ENCODE data around the gene TRIL.

TRIL gene, protein sequence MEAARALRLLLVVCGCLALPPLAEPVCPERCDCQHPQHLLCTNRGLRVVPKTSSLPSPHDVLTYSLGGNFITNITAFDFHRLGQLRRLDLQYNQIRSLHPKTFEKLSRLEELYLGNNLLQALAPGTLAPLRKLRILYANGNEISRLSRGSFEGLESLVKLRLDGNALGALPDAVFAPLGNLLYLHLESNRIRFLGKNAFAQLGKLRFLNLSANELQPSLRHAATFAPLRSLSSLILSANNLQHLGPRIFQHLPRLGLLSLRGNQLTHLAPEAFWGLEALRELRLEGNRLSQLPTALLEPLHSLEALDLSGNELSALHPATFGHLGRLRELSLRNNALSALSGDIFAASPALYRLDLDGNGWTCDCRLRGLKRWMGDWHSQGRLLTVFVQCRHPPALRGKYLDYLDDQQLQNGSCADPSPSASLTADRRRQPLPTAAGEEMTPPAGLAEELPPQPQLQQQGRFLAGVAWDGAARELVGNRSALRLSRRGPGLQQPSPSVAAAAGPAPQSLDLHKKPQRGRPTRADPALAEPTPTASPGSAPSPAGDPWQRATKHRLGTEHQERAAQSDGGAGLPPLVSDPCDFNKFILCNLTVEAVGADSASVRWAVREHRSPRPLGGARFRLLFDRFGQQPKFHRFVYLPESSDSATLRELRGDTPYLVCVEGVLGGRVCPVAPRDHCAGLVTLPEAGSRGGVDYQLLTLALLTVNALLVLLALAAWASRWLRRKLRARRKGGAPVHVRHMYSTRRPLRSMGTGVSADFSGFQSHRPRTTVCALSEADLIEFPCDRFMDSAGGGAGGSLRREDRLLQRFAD

DNA sequence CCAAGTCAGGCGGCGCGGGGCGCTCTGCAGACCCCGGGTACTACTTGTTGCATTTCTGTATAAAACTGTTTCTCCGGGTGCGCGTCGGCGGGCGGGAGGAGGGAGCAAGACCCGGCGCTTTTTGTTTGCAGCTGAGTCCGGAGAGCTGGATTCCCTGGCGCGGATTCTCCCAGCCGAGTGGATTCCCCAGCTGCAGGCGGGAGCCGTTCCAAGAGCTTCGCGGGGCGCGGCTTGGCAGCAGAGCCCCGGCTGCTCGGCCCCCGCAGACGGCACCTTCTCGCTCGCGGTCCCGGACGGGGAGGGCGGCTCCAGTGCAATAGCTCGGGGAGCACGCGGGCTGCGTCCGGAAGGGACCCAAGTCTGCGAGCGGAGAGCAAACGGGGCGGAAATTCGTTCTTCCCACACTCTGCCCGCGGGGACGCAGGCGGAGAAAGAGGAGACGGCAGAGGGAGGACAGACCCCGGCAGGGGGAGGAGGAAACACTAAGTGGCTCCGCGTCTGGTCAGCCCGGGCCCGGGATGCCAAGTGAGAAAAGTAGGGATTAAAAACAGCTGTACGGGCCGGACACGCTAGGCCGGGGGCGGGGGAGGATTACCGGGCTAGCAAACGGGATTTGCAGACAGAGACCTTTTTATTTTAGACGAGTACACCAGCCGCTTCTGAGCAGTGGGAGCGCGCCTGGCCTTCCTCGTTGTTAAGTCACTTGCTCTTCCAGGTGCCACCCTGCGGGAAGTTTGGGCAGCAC, at the start of gene TRIL:
TRIL (minus strand) TSS at position 96 of the 745 bp plus-strand sequence. CDS start 284 bp downstream, outside the sequence.
- peak; percentile 3 for DNase-seq

DNA sequence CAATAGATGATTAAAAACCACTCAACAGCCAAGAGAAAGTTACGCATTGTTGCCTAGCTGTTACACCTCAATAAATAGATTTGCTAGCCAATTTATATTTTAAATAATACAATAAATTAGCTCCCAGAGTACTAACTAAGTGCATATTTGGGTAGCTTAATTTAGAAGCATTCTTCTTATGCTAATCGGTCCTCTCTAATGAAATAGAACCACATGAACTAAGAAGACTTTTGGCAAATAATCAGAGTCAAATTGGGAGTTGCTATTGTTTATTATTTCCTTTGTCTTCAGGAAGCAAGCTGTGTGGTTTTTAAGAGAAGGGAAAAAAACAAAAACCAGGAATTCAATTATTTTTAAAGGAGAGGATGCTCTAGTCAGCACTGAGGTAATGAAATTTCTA, 49.0 kb upstream of the TRIL start:
- no peak for DNase-seq

DNA sequence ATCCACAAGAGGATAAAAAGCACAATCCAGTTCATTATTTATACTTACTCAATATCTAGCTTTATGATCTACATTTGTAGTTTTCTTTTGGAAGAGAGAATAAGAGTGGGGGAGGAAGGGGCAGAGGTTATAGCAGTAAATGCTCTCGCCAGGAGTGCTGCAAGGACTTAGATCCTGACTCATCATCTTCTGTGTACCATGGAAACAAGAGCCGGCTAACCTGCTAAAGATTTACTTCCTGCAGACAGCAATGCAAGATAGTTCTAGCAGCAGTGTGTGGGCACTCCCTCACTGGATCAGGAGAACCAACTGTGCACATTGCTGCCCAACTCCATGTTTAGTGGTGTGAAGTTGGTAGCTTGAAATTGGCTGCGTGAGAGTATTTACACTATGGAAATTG, 47.7 kb upstream of the TRIL start:
- no peak for DNase-seq

DNA sequence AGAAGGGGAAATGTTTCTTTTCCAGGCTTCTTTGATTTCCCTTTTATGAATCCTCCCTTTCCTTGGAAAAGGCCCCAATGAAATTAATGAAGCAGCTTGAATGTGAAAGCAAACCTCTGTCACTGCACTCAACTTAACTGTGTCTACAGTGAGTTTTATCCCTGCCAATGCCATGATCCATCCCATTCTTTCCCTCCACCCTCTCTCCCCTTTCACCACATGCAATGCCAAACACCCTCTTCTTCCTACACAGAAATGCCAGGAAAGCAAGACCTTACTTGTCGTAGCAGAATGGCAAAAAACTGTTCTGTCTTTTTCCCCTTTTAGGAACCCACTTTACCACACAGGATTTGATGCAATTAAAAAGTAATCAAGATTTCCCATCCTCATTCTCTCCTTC, 47.3 kb upstream of the TRIL start:
- DNase-seq, result no peak

DNA sequence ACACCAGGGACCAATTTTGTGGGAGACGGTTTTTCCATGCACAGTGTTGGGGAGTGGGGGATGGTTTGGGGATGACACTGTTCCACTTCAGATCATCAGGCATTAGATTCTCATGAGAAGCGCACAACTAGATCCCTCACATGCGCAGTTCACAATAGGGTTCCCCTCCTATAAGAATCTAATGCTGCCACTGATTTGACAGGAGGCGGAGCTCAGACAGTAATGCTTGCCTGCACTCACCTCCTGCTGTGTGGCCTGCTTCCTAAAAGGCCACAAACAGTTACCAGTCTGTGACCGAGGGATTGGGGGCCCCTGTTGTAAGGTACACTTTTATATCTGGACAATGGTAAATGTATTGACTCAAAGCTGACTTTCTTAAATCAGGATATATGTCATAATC, 45.6 kb upstream of the TRIL start:
- DNase-seq, result no peak

DNA sequence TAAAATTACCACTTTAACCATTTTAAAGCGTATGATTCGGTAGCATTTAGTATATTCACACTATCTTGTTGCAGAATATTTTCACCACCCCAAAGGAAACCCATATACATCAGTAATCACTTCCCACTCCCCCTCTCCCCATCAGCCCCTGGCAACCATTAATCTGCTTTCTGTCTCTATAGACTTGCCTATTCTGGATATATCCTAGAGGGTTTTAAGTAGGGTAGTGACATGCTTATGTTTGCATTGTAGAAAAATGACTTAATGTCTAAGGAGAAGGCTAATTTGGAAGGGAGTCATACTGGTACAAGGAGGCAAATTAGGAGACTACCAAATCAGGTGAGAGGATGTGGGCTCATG, 42.6 kb upstream of the TRIL start:
- DNase-seq, result no peak

DNA sequence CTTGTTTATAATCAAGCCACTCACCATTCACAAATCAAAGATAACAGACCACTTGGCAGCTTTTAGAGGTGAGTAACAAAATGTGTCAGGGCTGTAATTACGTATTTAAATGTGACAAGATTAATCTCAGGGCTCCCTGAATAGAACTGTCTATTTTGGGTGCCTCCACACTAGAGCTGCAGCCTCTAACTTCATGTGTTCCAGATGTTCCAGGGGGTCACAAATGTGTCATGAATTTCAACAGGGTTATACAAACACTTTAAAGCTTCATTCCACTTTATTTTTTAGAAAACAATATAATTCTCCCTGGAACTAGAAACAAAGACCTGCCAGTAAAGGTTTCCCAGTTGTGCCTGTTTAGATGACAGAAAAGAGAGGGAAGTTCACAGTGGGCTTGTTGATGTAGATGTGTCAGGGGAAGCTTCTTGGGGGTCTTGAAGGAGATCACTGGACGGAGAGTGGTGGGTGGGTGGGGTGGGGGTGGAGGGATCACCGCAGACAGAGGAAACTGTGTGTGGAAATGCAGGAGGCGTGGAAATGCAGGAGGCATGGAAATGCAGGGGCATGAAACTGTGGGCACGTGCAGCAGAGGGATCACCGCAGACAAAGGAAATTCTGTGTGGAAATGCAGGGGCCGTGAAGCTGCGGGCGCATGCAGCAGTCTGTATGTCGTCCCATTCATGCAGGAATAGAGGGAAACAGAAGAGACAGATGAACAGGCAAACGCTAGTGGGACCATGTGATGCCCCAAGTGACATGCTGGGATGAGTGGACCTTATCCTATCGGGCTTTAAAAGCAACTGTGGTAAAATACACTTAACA, 42.0 kb upstream of the TRIL start:
- no peak for DNase-seq

DNA sequence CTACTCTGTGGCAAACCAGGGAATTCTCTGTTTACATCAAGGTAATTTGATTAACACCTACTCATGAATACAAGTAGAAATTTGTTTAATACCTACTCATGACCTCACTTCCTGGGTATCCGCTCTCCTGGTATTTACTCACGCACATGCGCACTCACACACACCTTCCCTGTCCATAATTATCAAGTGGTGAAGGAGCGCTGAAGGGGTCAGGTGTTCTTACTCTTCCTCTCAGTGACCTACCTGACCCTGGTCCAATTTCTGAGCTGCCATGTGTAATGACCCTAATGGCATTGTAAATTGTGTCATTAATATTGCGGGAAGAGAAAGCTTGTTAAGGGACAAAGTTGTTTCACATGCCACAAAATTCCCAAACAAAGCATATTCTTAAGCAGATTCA, 41.3 kb upstream of the TRIL start:
- no peak for DNase-seq

DNA sequence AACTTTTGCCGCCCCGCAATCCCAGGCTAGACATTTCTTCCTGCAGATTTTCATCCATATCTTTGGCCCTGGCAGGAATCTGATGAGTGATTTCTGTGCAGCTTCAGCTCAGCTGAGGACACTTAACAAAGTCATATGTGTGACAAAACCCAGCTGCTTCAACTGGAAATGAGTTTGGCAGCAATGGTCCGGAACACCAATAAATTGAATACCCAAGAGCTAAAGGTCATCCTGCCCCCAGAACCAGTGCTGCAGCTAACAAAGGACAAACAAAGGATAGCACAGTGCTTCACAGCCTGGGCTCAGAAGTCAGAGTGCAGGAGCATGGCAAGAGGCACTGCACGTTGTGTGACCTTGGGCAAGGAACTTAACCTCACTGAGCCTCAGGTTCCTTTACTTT, 40.0 kb upstream of the TRIL start:
- DNase-seq, result no peak

DNA sequence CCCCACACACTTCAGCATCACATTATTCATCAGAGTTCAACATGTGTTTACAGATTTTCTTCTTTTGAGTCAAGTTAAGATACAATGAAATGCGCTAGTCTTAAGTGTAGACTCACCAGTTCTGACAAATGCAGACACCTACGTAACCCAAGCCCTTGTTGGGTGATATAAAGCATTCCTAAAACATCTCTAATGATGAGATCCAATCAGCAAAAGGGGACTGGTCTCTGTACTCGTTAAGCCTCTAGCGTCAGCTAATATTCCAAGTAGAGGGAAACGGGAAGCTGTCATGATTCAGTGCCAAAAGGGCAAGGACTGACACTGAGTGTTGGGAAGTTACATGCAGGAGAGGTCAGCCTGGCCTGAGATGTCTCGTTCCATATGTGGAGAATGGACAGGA, 38.7 kb upstream of the TRIL start:
- no peak for DNase-seq

DNA sequence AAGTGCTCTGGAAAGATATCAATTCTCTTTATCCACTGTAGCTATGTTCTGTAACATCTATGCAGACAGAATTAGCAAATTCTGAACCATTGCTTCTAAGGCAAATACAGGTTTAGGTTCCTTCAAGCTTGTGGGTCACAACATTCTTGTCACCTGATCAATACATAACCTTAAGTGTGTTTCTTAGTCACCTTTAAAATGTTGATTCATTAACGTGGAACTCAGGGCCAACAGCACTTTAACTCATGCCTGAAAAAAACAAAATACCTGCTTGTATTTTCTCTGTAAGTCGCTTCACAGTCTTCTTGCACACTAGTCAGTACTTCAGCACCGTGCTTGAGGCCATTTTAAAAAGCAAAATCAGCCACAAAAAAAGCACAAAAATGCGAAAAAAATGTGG, 35.2 kb upstream of the TRIL start:
- DNase-seq, result no peak

DNA sequence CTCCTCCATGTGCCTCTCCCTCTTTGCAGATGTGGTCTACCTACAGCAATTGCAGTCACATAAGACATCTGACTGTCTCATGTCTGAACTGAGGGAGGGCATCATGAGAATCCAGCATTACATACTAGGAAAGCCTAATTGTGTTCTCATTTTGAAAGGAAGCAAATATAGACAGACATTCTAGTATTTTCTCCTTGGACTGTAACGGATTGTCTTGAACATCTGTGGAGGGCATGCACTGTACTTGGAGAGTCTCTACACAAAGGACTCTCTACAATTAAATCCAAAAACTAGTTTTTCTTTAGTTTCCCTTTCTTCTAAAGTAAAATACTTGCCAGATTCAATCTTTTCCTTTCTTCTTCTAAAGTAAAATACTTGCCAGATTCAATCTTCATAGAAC, 34.7 kb upstream of the TRIL start:
- no peak for DNase-seq

DNA sequence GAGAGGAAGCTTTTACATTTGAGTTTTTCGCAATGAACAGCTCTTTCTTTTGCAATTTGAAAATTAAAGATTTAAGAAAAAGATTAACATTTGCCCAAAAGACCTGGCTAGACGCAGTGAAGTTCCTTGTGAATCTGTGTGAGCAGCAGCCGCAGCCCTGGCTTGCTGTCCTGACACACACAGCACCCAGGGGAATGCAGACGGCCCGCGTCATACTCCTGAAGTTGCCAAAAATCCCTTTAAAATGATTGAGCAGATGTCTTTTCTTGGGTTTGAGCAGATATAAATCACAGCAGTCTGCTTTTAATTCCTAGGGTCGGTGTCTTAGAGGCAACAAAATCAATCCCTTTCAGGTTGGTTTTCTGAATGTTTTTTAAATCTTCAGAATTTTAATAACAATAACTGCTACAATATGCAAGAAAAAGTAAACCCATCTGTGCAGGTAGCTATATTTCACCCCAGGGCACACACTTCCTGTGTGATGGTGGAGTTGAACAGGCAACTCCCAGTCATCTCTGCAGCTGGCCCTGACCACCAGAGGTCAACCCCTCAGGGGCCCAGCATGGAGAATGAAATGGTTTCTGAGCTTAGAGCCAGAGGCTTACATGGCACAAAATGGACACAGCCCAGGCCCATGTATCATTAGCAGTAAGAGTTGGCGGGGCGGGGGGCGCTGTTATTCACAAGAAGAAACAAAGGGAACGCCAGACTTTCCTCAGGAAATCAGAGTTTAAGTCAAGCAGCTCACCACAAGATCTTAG, 32.2 kb upstream of the TRIL start:
- no peak for DNase-seq

DNA sequence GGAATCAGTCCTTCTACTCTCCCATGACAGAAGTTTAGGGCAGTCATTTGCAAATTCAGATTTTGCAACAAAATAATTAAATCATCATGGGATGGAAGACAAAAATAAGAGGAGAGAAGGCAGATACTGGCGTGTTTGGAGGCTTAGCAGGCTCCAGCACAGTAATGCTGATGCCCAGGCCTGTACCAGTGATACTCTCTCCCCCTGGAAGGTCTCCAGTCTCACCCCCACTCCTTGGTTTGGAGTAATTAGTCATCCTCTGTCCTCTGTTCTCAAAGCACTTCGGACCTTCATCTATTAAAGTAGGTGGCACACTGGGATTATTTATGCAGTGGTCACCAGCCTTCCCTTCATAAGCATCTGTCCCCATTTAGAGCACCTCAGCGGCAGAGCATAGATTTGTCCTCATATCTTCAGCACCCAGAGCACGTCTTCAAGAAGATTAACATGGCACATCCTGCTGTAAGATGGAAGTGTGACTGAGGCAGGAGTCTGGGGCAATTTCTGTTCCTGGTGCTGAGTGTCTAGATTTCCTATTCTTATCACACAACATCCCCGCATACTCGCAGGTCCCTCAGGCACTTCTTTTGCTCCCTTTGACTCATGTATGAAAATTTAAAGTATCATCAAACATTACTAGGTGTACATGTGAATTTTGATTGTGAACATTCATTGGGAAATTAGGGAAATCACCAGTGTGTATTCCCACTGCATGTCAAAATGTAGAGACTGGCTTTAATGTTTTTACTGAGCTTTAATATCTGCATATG, 31.3 kb upstream of the TRIL start:
- DNase-seq, result no peak

DNA sequence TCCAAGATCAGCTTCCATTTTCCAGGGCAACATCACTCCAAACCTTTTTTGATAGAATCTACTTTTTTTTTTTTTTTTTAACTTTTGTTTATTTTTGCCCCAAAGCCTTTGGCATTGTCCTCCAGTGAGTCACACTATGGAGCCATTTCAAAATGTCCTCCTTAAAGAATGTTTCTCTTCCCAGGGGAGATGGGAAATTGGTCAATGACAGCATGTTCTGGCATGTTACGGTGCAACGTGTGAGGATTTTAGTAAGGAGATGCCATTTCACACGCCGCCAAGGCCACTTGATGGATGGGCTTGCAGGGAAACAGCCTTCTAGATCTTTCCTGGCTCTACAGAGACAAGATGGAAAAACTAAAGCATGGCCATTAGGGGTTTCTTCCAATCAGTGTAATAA, 30.7 kb upstream of the TRIL start:
- DNase-seq, result peak; percentile 54

DNA sequence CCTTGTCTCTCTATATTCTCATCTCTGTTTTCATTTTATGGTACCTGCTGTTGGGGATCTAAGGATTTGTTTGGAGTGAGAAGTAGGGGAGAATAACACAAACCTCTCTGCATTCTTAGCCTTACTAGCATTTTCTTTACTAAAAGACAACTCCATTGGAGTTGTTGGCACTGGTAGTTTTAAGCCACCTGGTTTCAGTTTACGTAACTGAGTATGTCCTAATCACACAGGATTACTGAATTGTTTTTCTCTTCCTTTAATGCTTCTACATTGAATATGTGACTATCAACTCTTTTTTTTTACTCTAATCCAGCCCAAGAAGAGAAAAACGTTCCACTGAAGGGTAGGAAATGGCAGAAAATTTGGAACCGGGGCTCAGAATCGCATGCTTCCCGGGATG, 30.0 kb upstream of the TRIL start:
- no peak for DNase-seq

DNA sequence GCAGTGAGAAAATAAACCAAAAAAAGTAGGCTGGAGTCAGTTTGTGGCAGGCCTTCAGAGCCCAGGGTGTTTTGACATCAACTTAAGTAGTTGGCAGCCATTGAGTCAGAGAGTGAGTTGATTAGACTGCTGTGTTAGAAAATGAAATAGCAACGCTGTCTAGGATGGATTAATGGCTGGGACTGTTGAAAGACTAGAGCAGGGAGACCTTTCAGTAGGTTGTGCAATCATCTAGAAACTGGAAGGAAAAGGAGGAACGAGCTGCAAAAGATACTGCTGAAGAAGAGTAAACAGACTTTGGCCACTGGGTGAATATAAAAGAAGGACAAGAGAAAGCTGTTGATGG, 28.6 kb upstream of the TRIL start:
- DNase-seq, result no peak

DNA sequence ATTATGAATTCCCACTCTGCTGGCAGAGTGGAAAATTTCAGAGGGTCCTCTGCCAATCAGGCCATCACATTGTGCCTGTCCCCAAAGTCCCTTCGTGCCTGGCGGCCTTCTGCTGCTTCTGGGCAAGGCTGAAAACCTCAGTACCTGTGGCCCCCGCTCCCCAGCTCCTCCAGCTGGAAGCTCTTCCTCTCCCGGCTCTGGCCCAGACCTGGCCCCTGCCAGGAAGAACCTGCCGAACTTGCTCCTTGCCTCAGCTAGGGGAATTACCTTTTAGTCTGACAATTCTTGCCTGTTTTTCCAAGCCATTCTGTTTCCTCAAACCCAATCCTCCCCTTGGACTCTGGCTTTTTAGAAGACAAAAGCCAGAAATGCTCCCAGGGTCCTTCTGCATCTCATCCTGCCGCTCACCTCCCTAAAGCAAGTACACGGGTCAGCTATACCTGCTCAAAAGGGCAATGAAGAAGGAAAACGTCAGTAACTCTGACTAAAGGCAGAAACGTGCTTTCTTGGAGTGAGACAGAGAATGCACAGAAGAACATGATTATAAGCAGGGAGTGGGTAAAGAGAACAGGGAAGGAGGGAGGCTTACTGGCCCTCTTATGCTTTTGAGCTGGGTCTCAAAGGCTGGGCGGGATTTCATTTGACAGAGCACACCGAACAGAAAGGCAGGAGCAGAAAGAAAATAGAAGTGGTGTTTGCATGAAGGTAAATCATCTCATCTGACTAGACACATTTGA, 28.1 kb upstream of the TRIL start:
- DNase-seq, result no peak

DNA sequence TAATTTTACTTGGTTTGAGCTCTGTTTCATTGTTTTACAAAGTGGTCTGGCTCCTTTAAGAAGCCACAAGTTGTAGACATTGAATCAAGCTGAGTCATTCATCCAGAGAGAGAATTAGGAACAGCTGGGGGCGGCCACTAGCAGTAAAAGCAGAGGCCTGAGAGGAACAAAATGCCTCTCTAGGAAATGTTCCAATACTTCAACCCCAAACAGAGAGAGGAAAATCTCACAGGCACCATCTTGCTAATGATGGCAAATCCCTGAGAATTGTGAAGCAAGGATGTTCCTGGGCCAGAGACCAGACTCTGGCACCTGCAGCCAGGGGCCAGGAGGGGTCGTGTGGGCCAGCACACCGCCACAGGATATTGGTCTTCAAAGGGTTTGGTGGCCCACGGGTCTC, 26.5 kb upstream of the TRIL start:
- DNase-seq, result peak; percentile 59

DNA sequence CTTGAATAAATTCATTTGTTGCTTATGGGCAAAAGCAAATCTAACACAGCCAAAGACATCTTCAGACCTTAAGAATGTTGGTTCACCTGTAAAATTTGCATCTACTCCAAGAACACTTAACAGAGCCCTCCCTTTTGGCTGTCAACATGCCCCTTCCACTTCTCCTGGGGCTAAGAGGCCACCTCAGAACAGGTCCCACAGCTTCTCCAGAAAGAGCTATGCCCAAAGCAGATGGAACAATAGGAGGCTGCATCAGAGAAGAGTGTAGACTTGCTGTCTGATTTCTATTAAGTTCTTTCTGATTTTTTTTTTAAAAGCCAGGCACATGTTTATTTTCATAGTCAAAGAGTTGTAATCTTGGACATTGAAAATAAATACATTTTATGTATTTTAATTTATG, 26.1 kb upstream of the TRIL start:
- no peak for DNase-seq
